ENCODE results near the gene TTC7B.

DNA sequence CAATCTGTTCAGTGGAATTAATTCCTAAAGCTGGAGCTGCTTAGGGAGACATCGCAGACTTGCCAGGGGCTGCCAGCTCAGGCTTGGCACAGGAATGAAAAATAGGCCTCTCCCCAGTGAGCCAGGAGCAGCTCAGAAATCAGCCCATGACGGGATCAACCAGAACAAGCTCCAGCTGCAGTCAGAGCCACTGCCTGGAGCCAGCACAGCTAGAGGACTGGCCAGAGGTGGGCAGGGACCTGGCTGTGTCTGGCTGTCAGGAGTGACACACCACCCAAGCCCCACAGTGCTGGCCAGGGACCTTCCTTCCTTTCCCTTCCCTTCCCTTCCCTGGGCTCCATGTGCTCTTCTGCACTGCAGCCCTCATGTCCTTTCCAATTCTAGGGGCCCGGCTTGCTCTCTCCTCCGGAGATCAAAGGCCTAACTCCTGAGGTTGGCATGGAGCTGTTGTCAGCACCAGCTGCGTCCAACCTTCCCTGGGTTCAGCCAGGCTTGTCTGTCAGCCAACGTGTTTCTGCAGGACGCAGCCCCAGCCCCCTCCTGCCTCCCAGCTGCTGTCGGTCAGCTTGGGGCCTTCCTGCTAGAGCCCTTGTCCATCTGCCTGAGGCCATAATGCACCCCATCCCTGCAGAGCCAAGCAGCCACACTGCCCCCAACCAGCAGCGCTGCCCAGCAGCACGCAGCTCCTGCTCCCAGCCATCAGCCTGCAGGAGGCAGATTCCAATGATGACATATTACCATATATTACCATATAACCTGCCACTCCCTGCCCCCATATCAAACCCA is 270.1 kb downstream of the TTC7B start:
- TF ChIP-seq CTCF (IDR thresholded peaks at IDR 0.05), result no peak
- TF ChIP-seq EP300 (IDR thresholded peaks at IDR 0.05), result no peak
- TF ChIP-seq POLR2A (IDR thresholded peaks at IDR 0.05), result no peak
- no peak for TF ChIP-seq POLR2AphosphoS5 (IDR thresholded peaks at IDR 0.05)
